Neural progenitor cell (in vitro differentiated cells): ENCODE measurements around the gene CFL1. TPM values are rescaled to one million over a fixed set of nuclear protein-coding genes. Genes with fewer than 3 reads are reported as not detected.

Experiments used
- DNase-seq: peaks from one replicate; pipeline ENCODE4 v3.0.0-alpha.2; 2016; ENCODE audit warnings: low spot score
- H2AFZ ChIP-seq: fragments of 200-600 bp; sonication (generic); replicated peaks from 2 replicates; pipeline ENCODE4 v1.6.1; 2016; ENCODE audit warnings: antibody characterized with exemption
- H3F3A ChIP-seq: fragments of 200-600 bp; sonication (generic); 2 replicates; pipeline ENCODE4 v1.6.1; 2016; ENCODE audit warnings: antibody characterized with exemption, low read depth
- H3K27ac ChIP-seq: fragments of 200-600 bp; sonication (generic); 2 replicates; pipeline ENCODE4 v1.5.1; 2016; ENCODE audit warnings: mild to moderate bottlenecking
- H3K27me3 ChIP-seq: fragments of 200-600 bp; sonication (generic); 2 replicates; pipeline ENCODE4 v1.6.1; 2016; ENCODE audit warnings: mild to moderate bottlenecking, moderate library complexity
- H3K36me3 ChIP-seq: fragments of 200-600 bp; sonication (generic); 2 replicates; pipeline ENCODE4 v1.5.1; 2016
- H3K4me1 ChIP-seq: fragments of 200-600 bp; sonication (generic); 2 replicates; pipeline ENCODE4 v1.6.1; 2016; ENCODE audit warnings: mixed run types
- H3K4me2 ChIP-seq: fragments of 200-600 bp; sonication (generic); 2 replicates; pipeline ENCODE4 v1.6.1; 2016
- H3K4me3 ChIP-seq: fragments of 200-600 bp; sonication (generic); 2 replicates; pipeline ENCODE4 v1.5.1; 2016
- H3K79me2 ChIP-seq: fragments of 200-600 bp; sonication (generic); 2 replicates; pipeline ENCODE4 v1.6.1; 2016; ENCODE audit warnings: low read depth
- H3K9ac ChIP-seq: fragments of 200-600 bp; sonication (generic); 2 replicates; pipeline ENCODE4 v1.6.1; 2016
- H3K9me3 ChIP-seq: fragments of 200-600 bp; sonication (generic); 2 replicates; pipeline ENCODE4 v1.5.1; 2016; ENCODE audit warnings: low read depth
- H4K20me1 ChIP-seq: fragments of 200-600 bp; sonication (generic); 2 replicates; pipeline ENCODE4 v1.6.1; 2016; ENCODE audit warnings: low read depth
- H3K27ac Mint-ChIP-seq: 3 replicates; pipeline ENCODE4 v1.8.0; 2021; ENCODE audit warnings: mixed read lengths
- H3K27me3 Mint-ChIP-seq: 2 replicates; pipeline ENCODE4 v1.8.0; 2022; ENCODE audit warnings: low read depth, mild to moderate bottlenecking, inconsistent platforms, moderate library complexity, mixed read lengths; ENCODE audit not compliant: insufficient read depth
- H3K36me3 Mint-ChIP-seq: 3 replicates; pipeline ENCODE4 v1.8.0; 2021; ENCODE audit warnings: mixed read lengths
- H3K4me1 Mint-ChIP-seq: 3 replicates; pipeline ENCODE4 v1.8.0; 2021; ENCODE audit warnings: mixed read lengths
- H3K4me3 Mint-ChIP-seq: 3 replicates; pipeline ENCODE4 v1.8.0; 2021; ENCODE audit warnings: mild to moderate bottlenecking, moderate library complexity, mixed read lengths
- H3K9me3 Mint-ChIP-seq: 3 replicates; pipeline ENCODE4 v1.8.0; 2020; ENCODE audit warnings: mixed read lengths
- CTCF ChIP-seq: fragments of 200-600 bp; sonication (generic); IDR thresholded peaks from 2 replicates; pipeline ENCODE4 v1.5.1; 2017; ENCODE audit warnings: antibody characterized with exemption, mild to moderate bottlenecking
- EZH2 ChIP-seq: fragments of 200-600 bp; sonication (generic); IDR thresholded peaks from 2 replicates; pipeline ENCODE4 v1.6.1; 2017; ENCODE audit warnings: antibody characterized with exemption, mild to moderate bottlenecking, moderate library complexity
- EZH2phosphoT487 ChIP-seq: fragments of 200-600 bp; sonication (generic); IDR thresholded peaks from 2 replicates; pipeline ENCODE4 v1.6.1; 2017; ENCODE audit warnings: antibody characterized with exemption
- total RNA-seq: library from RNA; depleted of rRNA; stranded (reverse); fragments of >200 nt; gene quantifications from 2 replicates; pipeline ENCODE4 v1.2.3, GENCODE V29; 2015; ENCODE audit warnings: low replicate concordance

Gene CFL1
- total RNA-seq, 1 donor from 2014 or later: 704 TPM

GRCh38 chr11:65854852-65855837 lies 2.8 kb downstream of the CFL1 start:
- H3K4me1 Mint-ChIP-seq: peaks cover 23% of the 10 kb centered on the region
- no peak for TF ChIP-seq CTCF
- no peak for TF ChIP-seq EZH2
- TF ChIP-seq EZH2phosphoT487: no peak
- H3K9me3 ChIP-seq: no peaks in the 10 kb centered on the region
- peaks cover 3% of the 10 kb centered on the region for H3K4me1 ChIP-seq
- no peak overlapping the region for H3K27ac ChIP-seq
- no peak overlapping the region for H3K4me3 ChIP-seq
- H3K27ac Mint-ChIP-seq: no peak overlapping the region
- peak overlapping the region; percentile 93 for H3K4me3 Mint-ChIP-seq
- no peak overlapping the region for H3K9ac ChIP-seq
- peaks cover 10% of the 10 kb centered on the region for H3K9me3 Mint-ChIP-seq
- no peak for DNase-seq
- peaks cover 7% of the 10 kb centered on the region for H3K36me3 ChIP-seq
- H3K4me2 ChIP-seq: no peak overlapping the region
- H3K36me3 Mint-ChIP-seq: peaks cover 44% of the 10 kb centered on the region
- H3K27me3 ChIP-seq: no peaks in the 10 kb centered on the region
- H3K27me3 Mint-ChIP-seq: peaks cover 24% of the 10 kb centered on the region
- peaks cover 78% of the 10 kb centered on the region for H3F3A ChIP-seq
- H2AFZ ChIP-seq: no peak overlapping the region
- peaks cover 40% of the 10 kb centered on the region for H4K20me1 ChIP-seq
- peaks cover 43% of the 10 kb centered on the region for H3K79me2 ChIP-seq

- Histone ChIP-seq H3K4me3 (no peak overlapping the region), H3K4me2 (no peak overlapping the region), H3K4me1 (peaks cover 3% of the 10 kb centered on the region), H3K27me3 (no peaks in the 10 kb centered on the region), H3K27ac (no peak overlapping the region), H2AFZ (no peak overlapping the region), H3K9me3 (no peaks in the 10 kb centered on the region), H3K79me2 (peaks cover 43% of the 10 kb centered on the region), H3F3A (peaks cover 71% of the 10 kb centered on the region), H3K9ac (no peak overlapping the region), H3K36me3 (peaks cover 7% of the 10 kb centered on the region), H4K20me1 (peaks cover 40% of the 10 kb centered on the region)
- Mint-ChIP-seq H3K27me3 (peaks cover 21% of the 10 kb centered on the region), H3K4me1 (peaks cover 17% of the 10 kb centered on the region), H3K36me3 (peaks cover 44% of the 10 kb centered on the region), H3K27ac (no peak overlapping the region), H3K9me3 (peaks cover 10% of the 10 kb centered on the region), H3K4me3 (peak overlapping the region; percentile 50)
- DNase-seq: peak; percentile 1
- TF ChIP-seq EZH2 (no peak), EZH2phosphoT487 (no peak), CTCF (no peak)
These were observed 3.8 kb downstream of the CFL1 start for GRCh38 chr11:65854161-65854592.

- Mint-ChIP-seq H3K4me3 (peak overlapping the region; percentile 50), H3K9me3 (peaks cover 10% of the 10 kb centered on the region), H3K4me1 (peaks cover 16% of the 10 kb centered on the region), H3K36me3 (peaks cover 44% of the 10 kb centered on the region), H3K27ac (no peak overlapping the region), H3K27me3 (peaks cover 22% of the 10 kb centered on the region)
- no peak overlapping the region for H3K4me2 ChIP-seq
- H4K20me1 ChIP-seq: peaks cover 40% of the 10 kb centered on the region
- H3K4me3 ChIP-seq: no peak overlapping the region
- no peaks in the 10 kb centered on the region for H3K27me3 ChIP-seq
- H2AFZ ChIP-seq: no peak overlapping the region
- H3K9me3 ChIP-seq: no peaks in the 10 kb centered on the region
- H3K9ac ChIP-seq: no peak overlapping the region
- peaks cover 43% of the 10 kb centered on the region for H3K79me2 ChIP-seq
- H3F3A ChIP-seq: peaks cover 64% of the 10 kb centered on the region
- no peak overlapping the region for H3K27ac ChIP-seq
- peaks cover 7% of the 10 kb centered on the region for H3K36me3 ChIP-seq
- peaks cover 3% of the 10 kb centered on the region for H3K4me1 ChIP-seq
- peak; percentile 28 for DNase-seq
- TF ChIP-seq CTCF (peak; percentile 20), EZH2 (no peak)
These were observed 4.6 kb downstream of the CFL1 start for GRCh38 chr11:65853246-65853979.
